ENCODE results near the gene PIWIL1.
A peak's percentile ranks its signal among the peaks of the same experiment; 100 is the strongest.

Gene PIWIL1

GRCh38 chr12:130335517-130336392 lies 1.9 kb upstream of the PIWIL1 start:
- H3K27me3 ChIP-seq (ENCODE audit: insufficient read depth, low read length, poor library complexity), result no peaks in the 10 kb centered on the region
- no peak for TF ChIP-seq EZH2 (IDR thresholded peaks at IDR 0.05; ENCODE audit: borderline replicate concordance, low read depth, low read length, severe bottlenecking)
- TF ChIP-seq, protein P1, sequence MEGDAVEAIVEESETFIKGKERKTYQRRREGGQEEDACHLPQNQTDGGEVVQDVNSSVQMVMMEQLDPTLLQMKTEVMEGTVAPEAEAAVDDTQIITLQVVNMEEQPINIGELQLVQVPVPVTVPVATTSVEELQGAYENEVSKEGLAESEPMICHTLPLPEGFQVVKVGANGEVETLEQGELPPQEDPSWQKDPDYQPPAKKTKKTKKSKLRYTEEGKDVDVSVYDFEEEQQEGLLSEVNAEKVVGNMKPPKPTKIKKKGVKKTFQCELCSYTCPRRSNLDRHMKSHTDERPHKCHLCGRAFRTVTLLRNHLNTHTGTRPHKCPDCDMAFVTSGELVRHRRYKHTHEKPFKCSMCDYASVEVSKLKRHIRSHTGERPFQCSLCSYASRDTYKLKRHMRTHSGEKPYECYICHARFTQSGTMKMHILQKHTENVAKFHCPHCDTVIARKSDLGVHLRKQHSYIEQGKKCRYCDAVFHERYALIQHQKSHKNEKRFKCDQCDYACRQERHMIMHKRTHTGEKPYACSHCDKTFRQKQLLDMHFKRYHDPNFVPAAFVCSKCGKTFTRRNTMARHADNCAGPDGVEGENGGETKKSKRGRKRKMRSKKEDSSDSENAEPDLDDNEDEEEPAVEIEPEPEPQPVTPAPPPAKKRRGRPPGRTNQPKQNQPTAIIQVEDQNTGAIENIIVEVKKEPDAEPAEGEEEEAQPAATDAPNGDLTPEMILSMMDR (IDR thresholded peaks at IDR 0.05; ENCODE audit: borderline replicate concordance, extremely low read depth, low read length, poor library complexity, severe bottlenecking), result peak; percentile 87
- no peaks in the 10 kb centered on the region for H3K9me3 ChIP-seq (ENCODE audit: insufficient read depth, low read length, severe bottlenecking)
- no peaks in the 10 kb centered on the region for H3K79me2 ChIP-seq (ENCODE audit: insufficient read depth, low read length)
- H3K27ac ChIP-seq (ENCODE audit: low read length), result no peak overlapping the region
- H3K36me3 ChIP-seq (ENCODE audit: insufficient read depth, low read length), result no peaks in the 10 kb centered on the region
- H3K4me1 ChIP-seq (ENCODE audit: insufficient read depth, low read length), result no peaks in the 10 kb centered on the region; the same call in 1 of the 2 replicates
- no peak overlapping the region for H3K9ac ChIP-seq (ENCODE audit: low read depth, low read length)
- DNase-seq, result peak; percentile 52
- no peak overlapping the region for H3K4me3 ChIP-seq (ENCODE audit: low read depth in 1 of 2, low read length in 2 of 2)
- no peak overlapping the region for H3K4me2 ChIP-seq (ENCODE audit: insufficient read depth, low read length)
- no peak overlapping the region for H2AFZ ChIP-seq (ENCODE audit: low read depth, low read length)
- ATAC-seq (ENCODE audit: insufficient read depth, low read depth), result peak; percentile 72
- H4K20me1 ChIP-seq (ENCODE audit: insufficient read depth, low read length), result no peaks in the 10 kb centered on the region

- TF ChIP-seq, protein P1 (IDR thresholded peaks at IDR 0.05; ENCODE audit: borderline replicate concordance, extremely low read depth, low read length, poor library complexity, severe bottlenecking), result no peak
- no peak for TF ChIP-seq EZH2 (IDR thresholded peaks at IDR 0.05; ENCODE audit: borderline replicate concordance, low read depth, low read length, severe bottlenecking)
- Histone ChIP-seq H4K20me1 (ENCODE audit: insufficient read depth, low read length) (no peaks in the 10 kb centered on the region), H3K27me3 (ENCODE audit: insufficient read depth, low read length, poor library complexity) (no peaks in the 10 kb centered on the region), H3K36me3 (ENCODE audit: insufficient read depth, low read length) (no peaks in the 10 kb centered on the region), H3K79me2 (ENCODE audit: insufficient read depth, low read length) (no peaks in the 10 kb centered on the region), H3K9me3 (ENCODE audit: insufficient read depth, low read length, severe bottlenecking) (no peaks in the 10 kb centered on the region), H3K9ac (ENCODE audit: low read depth, low read length) (no peak overlapping the region), H3K4me1 (ENCODE audit: insufficient read depth, low read length) (no peaks in the 10 kb centered on the region; the same call in 1 of the 2 replicates), H2AFZ (ENCODE audit: low read depth, low read length) (no peak overlapping the region), H3K4me2 (ENCODE audit: insufficient read depth, low read length) (no peak overlapping the region), H3K4me3 (ENCODE audit: low read depth in 1 of 2, low read length in 2 of 2) (no peak overlapping the region), H3K27ac (ENCODE audit: low read length) (no peak overlapping the region)
- ATAC-seq (ENCODE audit: insufficient read depth, low read depth) (no peak), DNase-seq (no peak)
These were observed 782 bp upstream of the PIWIL1 start for GRCh38 chr12:130336723-130337487.

DNA sequence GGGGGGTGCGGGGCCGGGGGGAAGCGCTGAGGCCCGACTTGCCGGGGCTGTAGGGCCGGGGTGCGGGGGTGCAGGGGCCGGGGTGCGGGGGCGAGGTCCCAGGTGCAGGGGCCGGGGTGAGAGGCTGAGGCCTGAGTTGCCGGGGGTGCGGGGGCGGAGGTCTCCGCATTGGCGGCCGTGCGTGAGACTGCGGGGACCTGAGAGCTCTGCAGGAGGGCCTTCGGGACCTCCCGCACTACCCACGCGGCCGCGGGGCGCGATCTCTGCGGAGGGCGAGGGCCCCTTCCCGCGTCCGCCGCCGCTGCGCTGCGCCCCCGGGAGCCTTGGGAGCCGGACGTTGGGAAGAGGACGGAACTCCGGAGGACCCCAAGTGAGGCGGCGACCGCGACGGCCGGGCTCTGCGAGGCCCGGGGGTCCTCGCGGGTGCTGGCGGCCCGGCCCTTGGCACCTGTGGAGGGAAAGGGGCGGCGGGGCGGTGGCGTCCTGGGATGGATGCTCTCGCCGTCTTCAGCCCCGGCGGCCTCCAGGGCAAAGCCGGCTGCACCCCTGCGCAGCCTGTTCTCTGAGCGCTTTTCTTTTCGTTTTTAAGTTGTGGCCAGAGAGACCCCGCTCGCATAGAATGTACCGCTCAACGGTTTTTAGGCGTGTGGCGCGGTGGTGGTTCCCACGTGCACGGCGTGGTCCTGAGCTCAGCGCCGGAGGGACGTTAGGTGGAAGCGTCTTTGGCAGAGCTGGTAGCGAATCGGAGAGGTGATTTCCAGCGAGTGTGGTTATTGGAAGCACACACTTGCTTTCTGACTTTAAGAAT lies 1.3 kb downstream of the PIWIL1 start:
- TF ChIP-seq EZH2 (IDR thresholded peaks at IDR 0.05; ENCODE audit: borderline replicate concordance, low read depth, low read length, severe bottlenecking), result no peak
- TF ChIP-seq, protein P1 (IDR thresholded peaks at IDR 0.05; ENCODE audit: borderline replicate concordance, extremely low read depth, low read length, poor library complexity, severe bottlenecking), result no peak
- H3K4me3 ChIP-seq (ENCODE audit: low read depth in 1 of 2, low read length in 2 of 2), result no peak overlapping the region
- no peaks in the 10 kb centered on the region for H3K79me2 ChIP-seq (ENCODE audit: insufficient read depth, low read length)
- H3K36me3 ChIP-seq (ENCODE audit: insufficient read depth, low read length), result no peaks in the 10 kb centered on the region
- ATAC-seq (ENCODE audit: insufficient read depth, low read depth) (no peak), DNase-seq (no peak)
- no peak overlapping the region for H3K27ac ChIP-seq (ENCODE audit: low read length)
- no peaks in the 10 kb centered on the region for H4K20me1 ChIP-seq (ENCODE audit: insufficient read depth, low read length)
- no peaks in the 10 kb centered on the region for H3K27me3 ChIP-seq (ENCODE audit: insufficient read depth, low read length, poor library complexity)
- H3K9ac ChIP-seq (ENCODE audit: low read depth, low read length), result no peak overlapping the region
- no peaks in the 10 kb centered on the region; the same call in 1 of the 2 replicates for H3K4me1 ChIP-seq (ENCODE audit: insufficient read depth, low read length)
- H3K9me3 ChIP-seq (ENCODE audit: insufficient read depth, low read length, severe bottlenecking), result no peaks in the 10 kb centered on the region
- H2AFZ ChIP-seq (ENCODE audit: low read depth, low read length), result no peak overlapping the region
- H3K4me2 ChIP-seq (ENCODE audit: insufficient read depth, low read length), result no peak overlapping the region
